ENCODE measurements around the gene HECW1. TPM values are rescaled to one million over a fixed set of nuclear protein-coding genes. Genes with fewer than 3 reads are reported as not detected.

HECW1 gene
- total and polyA plus RNA-seq, 4 experiments from 2014 or later: not detected

DNA sequence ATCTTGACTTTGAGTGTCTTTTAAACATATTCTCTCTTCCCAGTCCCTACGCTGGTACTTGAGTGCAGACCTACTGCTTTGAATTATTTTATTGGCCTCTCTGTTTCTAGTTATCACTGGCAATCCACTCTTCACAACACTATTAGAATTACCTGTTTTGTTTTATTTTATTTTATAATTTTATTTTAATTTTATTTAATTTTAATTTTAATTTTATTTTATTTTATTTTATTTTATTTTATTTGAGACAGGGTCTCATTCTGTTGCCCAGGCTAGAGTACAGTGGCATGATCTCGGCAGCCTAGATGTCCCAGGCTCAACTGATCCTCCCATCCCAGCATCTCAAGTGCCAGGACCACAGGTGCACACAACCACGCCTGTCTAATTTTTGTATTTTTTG, 477.3 kb downstream of the HECW1 start:
- Mint-ChIP-seq H3K4me1 (peaks cover 61 to 93% (median 72%) of the 10 kb centered on the region in 4 donors), H3K27ac (peak overlapping the region; percentile 61 to 94 (median 86)), H3K9me3 (peaks cover 0 to 2% (median 0%) of the 10 kb centered on the region in 8 donors), H3K4me3 (peak overlapping the region; percentile 13 to 92 (median 67)), H3K27me3 (no peaks in the 10 kb centered on the region), H3K36me3 (peaks cover 0 to 32% of the 10 kb centered on the region in 2 donors)
- Histone ChIP-seq H3K36me3 (ENCODE audit: insufficient read depth, low read length) (no peaks in the 10 kb centered on the region), H3K4me3 (ENCODE audit: low read length in 2 of 2) (no peak overlapping the region), H3K27ac (ENCODE audit: low read depth, low read length) (peak overlapping the region; percentile 87), H3K9me3 (ENCODE audit: control insufficient read depth in 1 of 2, low read length in 2 of 2) (no peaks in the 10 kb centered on the region), H3K4me1 (ENCODE audit: insufficient read depth, low read length) (peaks cover 82% of the 10 kb centered on the region), H3K27me3 (ENCODE audit: insufficient read depth, low read length) (no peaks in the 10 kb centered on the region)
- CTCF ChIA-PET (ENCODE audit: partially characterized antibody): interaction anchor here (13.2 kb wide), 1 partner anchor 110 kb away, joined by 670 read pairs; no protein-coding TSS in a partner anchor
- POLR2A ChIA-PET (ENCODE audit: partially characterized antibody): interaction anchor here (1.0 to 13.3 kb wide), 5 partner anchors 31 to 111 kb away, joined by 3 to 393 read pairs (median 3); no protein-coding TSS in a partner anchor
- no peak for DNase-seq
- intact Hi-C loops (cut with micrococcal nuclease): no loop called here

DNA sequence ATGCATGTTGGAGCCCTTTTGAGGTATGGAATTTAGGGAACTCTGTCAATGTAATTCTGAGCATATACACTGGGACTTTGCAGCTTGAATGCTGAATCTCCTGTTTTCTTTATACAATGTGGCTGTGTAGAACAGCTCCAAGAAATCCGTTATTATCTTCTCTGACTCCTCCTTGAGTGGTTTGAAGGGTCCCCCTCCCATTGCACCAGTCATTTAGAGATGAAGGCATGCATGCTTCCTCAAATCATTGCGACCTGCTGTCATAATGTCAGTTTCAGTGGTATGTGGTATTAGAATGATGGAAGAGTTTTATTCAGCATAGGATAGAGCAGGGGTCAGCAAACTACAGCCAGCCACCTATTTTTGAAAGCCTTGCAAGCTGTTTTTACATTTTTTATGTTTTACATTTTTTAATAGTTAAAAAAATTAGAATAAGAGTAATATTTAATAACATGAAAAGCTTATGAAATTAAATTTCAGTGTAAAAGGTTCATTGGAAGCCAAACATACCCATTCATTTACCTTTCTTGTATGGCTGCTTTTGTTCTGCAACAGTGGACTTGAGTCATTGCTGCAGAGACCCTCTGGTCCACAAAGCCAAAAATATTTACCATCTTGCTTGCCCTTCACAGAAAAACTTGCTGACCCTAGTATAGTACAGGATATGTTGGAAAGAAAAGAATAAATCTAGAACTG, 478.6 kb downstream of the HECW1 start:
- H3K36me3 ChIP-seq (ENCODE audit: insufficient read depth, low read length): no peaks in the 10 kb centered on the region
- H3K4me3 ChIP-seq (ENCODE audit: low read length in 2 of 2): peak overlapping the region in 1 of 2 donors; percentile 14
- Mint-ChIP-seq H3K27me3 (no peaks in the 10 kb centered on the region), H3K36me3 (peaks cover 4 to 32% of the 10 kb centered on the region in 2 donors), H3K4me1 (peaks cover 68 to 96% (median 79%) of the 10 kb centered on the region in 4 donors), H3K9me3 (peaks cover 0 to 2% (median 0%) of the 10 kb centered on the region in 8 donors), H3K27ac (peak overlapping the region; percentile 65 to 94 (median 91)), H3K4me3 (peak overlapping the region; percentile 57 to 92 (median 78))
- POLR2A ChIA-PET (ENCODE audit: partially characterized antibody): interaction anchor here (1.3 to 13.3 kb wide), 3 partner anchors 8 to 54 kb away, joined by 4 to 393 read pairs (median 6); partner anchors contain the start of gene STK17A
- H3K27me3 ChIP-seq (ENCODE audit: insufficient read depth, low read length): no peaks in the 10 kb centered on the region
- peaks cover 89% of the 10 kb centered on the region for H3K4me1 ChIP-seq (ENCODE audit: insufficient read depth, low read length)
- intact Hi-C loops (cut with micrococcal nuclease): no loop called here
- H3K9me3 ChIP-seq (ENCODE audit: control insufficient read depth in 1 of 2, low read length in 2 of 2): no peaks in the 10 kb centered on the region
- H3K27ac ChIP-seq (ENCODE audit: low read depth, low read length): peak overlapping the region; percentile 25
- CTCF ChIA-PET (ENCODE audit: partially characterized antibody): interaction anchor here (1.1 to 3.2 kb wide), 3 partner anchors 8 to 109 kb away, joined by 3 to 15 read pairs (median 5); partner anchors contain the start of gene STK17A
- DNase-seq: no peak

DNA sequence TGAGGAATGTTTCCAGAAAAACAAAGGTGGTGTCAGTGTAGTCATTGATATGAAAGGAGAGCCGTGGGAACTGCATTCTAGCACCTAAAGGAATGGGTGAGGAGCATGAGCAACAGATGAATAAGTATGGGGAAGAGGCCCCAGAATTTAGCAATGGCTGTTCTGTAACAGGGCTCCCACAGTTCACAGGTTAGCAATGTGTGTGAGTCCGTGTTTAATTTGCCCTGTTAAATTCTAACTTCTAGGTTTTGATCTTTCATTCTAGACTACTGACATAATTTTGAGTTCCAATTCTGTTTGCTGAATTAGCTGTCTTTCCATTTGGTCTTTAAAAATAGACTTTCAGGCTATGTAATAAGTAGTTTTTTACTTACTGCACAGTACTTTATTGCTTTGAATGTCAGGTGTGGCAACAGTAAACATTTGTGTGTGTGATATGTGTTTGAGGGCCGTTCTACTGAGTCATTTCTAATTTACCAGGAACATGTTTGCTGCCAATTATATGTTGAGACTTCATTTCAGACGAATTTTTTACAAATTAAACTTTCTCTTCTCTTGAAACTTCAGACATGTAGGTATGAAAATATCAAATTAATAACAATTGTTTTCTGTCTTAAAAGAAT, 479.2 kb downstream of the HECW1 start:
- Histone ChIP-seq H3K4me3 (ENCODE audit: low read length in 2 of 2) (peak overlapping the region in 1 of 2 donors; percentile 14), H3K9me3 (ENCODE audit: control insufficient read depth in 1 of 2, low read length in 2 of 2) (no peaks in the 10 kb centered on the region), H3K27ac (ENCODE audit: low read depth, low read length) (peak overlapping the region; percentile 19), H3K27me3 (ENCODE audit: insufficient read depth, low read length) (no peaks in the 10 kb centered on the region), H3K36me3 (ENCODE audit: insufficient read depth, low read length) (no peaks in the 10 kb centered on the region), H3K4me1 (ENCODE audit: insufficient read depth, low read length) (peaks cover 95% of the 10 kb centered on the region)
- Mint-ChIP-seq H3K9me3 (peaks cover 0 to 2% (median 0%) of the 10 kb centered on the region in 8 donors), H3K4me1 (peaks cover 64 to 95% (median 78%) of the 10 kb centered on the region in 4 donors), H3K27ac (peak overlapping the region; percentile 65 to 94 (median 91)), H3K4me3 (peak overlapping the region; percentile 57 to 83 (median 76)), H3K27me3 (no peaks in the 10 kb centered on the region), H3K36me3 (peaks cover 9 to 34% of the 10 kb centered on the region in 2 donors)
- DNase-seq: no peak
- ChIA-PET CTCF (ENCODE audit: partially characterized antibody) (interaction anchor here (1.1 to 3.2 kb wide), 4 partner anchors 9 to 108 kb away, joined by 3 to 15 read pairs (median 4); partner anchors contain the start of gene STK17A), POLR2A (ENCODE audit: partially characterized antibody) (interaction anchor here (1.2 to 13.3 kb wide), 4 partner anchors 9 to 53 kb away, joined by 3 to 393 read pairs (median 8); partner anchors contain the start of gene STK17A)
- intact Hi-C loops (cut with micrococcal nuclease): loop anchor here (1.0 kb wide), 1 partner anchor 8 kb away; the partner anchor contains the start of gene STK17A

GRCh38 chr7:43592326-43592725, 479.9 kb downstream of the HECW1 start:
- Histone ChIP-seq H3K4me1 (ENCODE audit: insufficient read depth, low read length) (peaks cover 92% of the 10 kb centered on the region), H3K9me3 (ENCODE audit: control insufficient read depth in 1 of 2, low read length in 2 of 2) (no peaks in the 10 kb centered on the region), H3K36me3 (ENCODE audit: insufficient read depth, low read length) (no peaks in the 10 kb centered on the region), H3K4me3 (ENCODE audit: low read length in 2 of 2) (no peak overlapping the region), H3K27ac (ENCODE audit: low read depth, low read length) (peak overlapping the region; percentile 19), H3K27me3 (ENCODE audit: insufficient read depth, low read length) (no peaks in the 10 kb centered on the region)
- DNase-seq: no peak
- Mint-ChIP-seq H3K36me3 (peaks cover 12 to 33% of the 10 kb centered on the region in 2 donors), H3K4me1 (peaks cover 64 to 93% (median 77%) of the 10 kb centered on the region in 4 donors), H3K9me3 (peaks cover 0 to 2% (median 0%) of the 10 kb centered on the region in 8 donors), H3K4me3 (peak overlapping the region; percentile 57 to 83 (median 76)), H3K27me3 (no peaks in the 10 kb centered on the region), H3K27ac (peak overlapping the region; percentile 58 to 94 (median 91))
- ChIA-PET CTCF (ENCODE audit: partially characterized antibody) (interaction anchor here (1.2 to 3.2 kb wide), 2 partner anchors 10 to 108 kb away, joined by 4 to 15 read pairs; partner anchors contain the start of gene STK17A), POLR2A (ENCODE audit: partially characterized antibody) (interaction anchor here (1.0 to 13.3 kb wide), 5 partner anchors 9 to 52 kb away, joined by 3 to 393 read pairs (median 4); partner anchors contain the start of gene STK17A)
- intact Hi-C loops (cut with micrococcal nuclease): loop anchor here (1.0 kb wide), 1 partner anchor 9 kb away; the partner anchor contains the start of gene STK17A

DNA sequence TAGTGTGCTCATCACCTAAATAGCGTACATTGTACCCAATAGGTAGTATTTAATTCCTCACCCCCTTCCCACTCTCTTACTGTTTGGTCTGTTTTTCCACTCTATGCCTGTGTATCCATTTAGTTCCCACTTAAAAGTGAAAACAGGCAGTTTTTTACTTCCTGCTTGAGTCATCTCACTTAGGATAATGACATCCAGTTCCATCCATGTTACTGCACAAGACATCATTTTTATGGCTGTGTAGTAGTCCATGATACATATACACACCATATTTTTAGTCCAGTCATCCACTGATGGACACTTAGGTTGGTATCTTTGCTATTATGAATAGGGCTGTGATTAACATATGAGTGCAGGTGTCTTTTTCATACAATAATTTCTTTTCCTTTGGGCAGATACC, 480.6 kb downstream of the HECW1 start:
- intact Hi-C loops (cut with micrococcal nuclease): no loop called here
- ChIA-PET CTCF (ENCODE audit: partially characterized antibody) (interaction anchor here (1.2 to 3.2 kb wide), 2 partner anchors 10 to 107 kb away, joined by 4 to 15 read pairs; partner anchors contain the start of gene STK17A), POLR2A (ENCODE audit: partially characterized antibody) (interaction anchor here (1.0 to 13.3 kb wide), 5 partner anchors 9 to 52 kb away, joined by 3 to 393 read pairs (median 4); partner anchors contain the start of gene STK17A)
- Histone ChIP-seq H3K36me3 (ENCODE audit: insufficient read depth, low read length) (no peaks in the 10 kb centered on the region), H3K4me1 (ENCODE audit: insufficient read depth, low read length) (peaks cover 86% of the 10 kb centered on the region), H3K27me3 (ENCODE audit: insufficient read depth, low read length) (no peaks in the 10 kb centered on the region), H3K9me3 (ENCODE audit: control insufficient read depth in 1 of 2, low read length in 2 of 2) (no peaks in the 10 kb centered on the region), H3K4me3 (ENCODE audit: low read length in 2 of 2) (no peak overlapping the region), H3K27ac (ENCODE audit: low read depth, low read length) (peak overlapping the region; percentile 27)
- peaks cover 63 to 89% (median 75%) of the 10 kb centered on the region in 4 donors for H3K4me1 Mint-ChIP-seq
- H3K4me3 Mint-ChIP-seq: peak overlapping the region in 7 of 8 donors; percentile 10 to 88 (median 79)
- peaks cover 0 to 2% (median 0%) of the 10 kb centered on the region in 8 donors for H3K9me3 Mint-ChIP-seq
- no peak for DNase-seq
- peaks cover 12 to 35% of the 10 kb centered on the region in 2 donors for H3K36me3 Mint-ChIP-seq
- peak overlapping the region; percentile 5 to 93 (median 82) for H3K27ac Mint-ChIP-seq
- H3K27me3 Mint-ChIP-seq: no peaks in the 10 kb centered on the region

GRCh38 chr7:43594020-43594419, 481.6 kb downstream of the HECW1 start:
- peaks cover 55 to 88% (median 70%) of the 10 kb centered on the region in 4 donors for H3K4me1 Mint-ChIP-seq
- H3K4me3 ChIP-seq (ENCODE audit: low read length in 2 of 2): no peak overlapping the region
- no peak for DNase-seq
- intact Hi-C loops (cut with micrococcal nuclease): no loop called here
- peak overlapping the region; percentile 25 to 93 (median 81) for H3K27ac Mint-ChIP-seq
- H3K9me3 ChIP-seq (ENCODE audit: control insufficient read depth in 1 of 2, low read length in 2 of 2): no peaks in the 10 kb centered on the region
- H3K27ac ChIP-seq (ENCODE audit: low read depth, low read length): peak overlapping the region; percentile 30
- H3K4me3 Mint-ChIP-seq: peak overlapping the region; percentile 45 to 88 (median 78)
- POLR2A ChIA-PET (ENCODE audit: partially characterized antibody): interaction anchor here (1.0 to 2.0 kb wide), 3 partner anchors 9 to 14 kb away, joined by 4 to 7 read pairs (median 5); partner anchors contain the start of gene STK17A
- CTCF ChIA-PET (ENCODE audit: partially characterized antibody): interaction anchor here (1.4 to 2.3 kb wide), 4 partner anchors 9 to 106 kb away, joined by 4 to 16 read pairs (median 8); partner anchors contain the start of gene STK17A
- H3K36me3 Mint-ChIP-seq: peaks cover 20 to 41% of the 10 kb centered on the region in 2 donors
- peaks cover 76% of the 10 kb centered on the region for H3K4me1 ChIP-seq (ENCODE audit: insufficient read depth, low read length)
- no peaks in the 10 kb centered on the region for H3K27me3 Mint-ChIP-seq
- H3K36me3 ChIP-seq (ENCODE audit: insufficient read depth, low read length): no peaks in the 10 kb centered on the region
- peaks cover 0 to 2% (median 0%) of the 10 kb centered on the region in 8 donors for H3K9me3 Mint-ChIP-seq
- H3K27me3 ChIP-seq (ENCODE audit: insufficient read depth, low read length): no peaks in the 10 kb centered on the region

All from CD4-positive, alpha-beta memory T cell (primary cell).